Left colon (tissue), 2 donors: Measurements from ENCODE around the gene AGAP2. TPM values are rescaled to one million over a fixed set of nuclear protein-coding genes. Genes with fewer than 3 reads are reported as not detected.
"Not testable (repeated sequence)": the region's sequence is repeated elsewhere in the genome, so short reads cannot be mapped to it uniquely, and the experiment has no call there.

Experiments
- ATAC-seq: fragments of 200-7000 bp; cut with Tn5 transposase; one replicate; pipeline ENCODE4 v1.9.1; 2020; ENCODE audit warnings: mild to moderate bottlenecking, moderate library complexity
- DNase-seq, 2 donors: peaks; one replicate each; pipeline ENCODE4 v3.0.0-alpha.2; 2020
- intact Hi-C, 2 donors: fragments of 100-400 bp; cut with DNase I in 1 of 2; cut with micrococcal nuclease in 1 of 2; formaldehyde crosslinking; loops; one replicate each; pipeline versions ENCODE4 v1.11.2 to v1.14.0; 2022; cut with DNase I, micrococcal nuclease
- microRNA-seq, 2 donors: library from miRNA; unstranded; fragments of <30 nt; microRNA quantifications; one replicate each; pipeline versions ENCODE4 v1.1.0 to v1.2.0, GENCODE V29; 2020
- total RNA-seq, 2 donors: library from RNA; stranded (reverse); fragmentation: NEBNext Ultra II Directional; extraction: Animal tissue kit (Norgen Biotek cat#: 25700); gene quantifications; one replicate each; pipeline ENCODE4 v1.2.1, GENCODE V29; 2021
- donor health status: DM: no; HTN: no; CAD: no.
- donor health status: DM: yes; HTN: yes; CAD: no.

AGAP2 gene
- total RNA-seq, 2 donors from 2014 or later: 0.92 to 1.5 TPM

- intact Hi-C loops: loop anchor here in 1 of 2 donors (10.0 kb wide), 1 partner anchor 53 kb away; the partner anchor contains the start of gene B4GALNT1
- ATAC-seq (no peak), DNase-seq (no peak)
These were observed 50.7 kb downstream of the AGAP2 start for GRCh38 chr12:57687862-57688261.

- intact Hi-C loops: loop anchor here in 1 of 2 donors (10.0 kb wide), 1 partner anchor 45 kb away; the partner anchor contains the start of gene B4GALNT1
- DNase-seq (no peak), ATAC-seq (no peak)
These were observed 58.8 kb downstream of the AGAP2 start for GRCh38 chr12:57679697-57680096.

GRCh38 chr12:57677947-57678346, 60.6 kb downstream of the AGAP2 start:
- ATAC-seq, intact Hi-C loops, DNase-seq: not testable (repeated sequence)

GRCh38 chr12:57674691-57675090, 63.9 kb downstream of the AGAP2 start:
- intact Hi-C loops: no loop called here
- ATAC-seq (no peak), DNase-seq (no peak)

Small RNAs within 50 kb of the gene (microRNA-seq; reads per million reads assigned to microRNA genes)
- gene MIR6759: 0 reads per million in 2 donors

Other genes with a start within 250 kb of the AGAP2 start
- gene DDIT3, start 218.2 kb downstream of the AGAP2 start, total RNA-seq: 10 to 100 TPM; 19.8 to 20.5 TPM
- gene MBD6, start 215.9 kb downstream of the AGAP2 start, total RNA-seq: 100 to 1,000 TPM; 104 to 116 TPM
- gene DCTN2, start 191.6 kb downstream of the AGAP2 start, total RNA-seq: 100 to 1,000 TPM; 139 to 151 TPM
- gene KIF5A, start 188.7 kb downstream of the AGAP2 start, total RNA-seq: 1 to 10 TPM in 1 of 2 donors, under 1 TPM in 1; 0.85 to 1.3 TPM
- gene PIP4K2C, start 147.6 kb downstream of the AGAP2 start, total RNA-seq: 10 to 100 TPM; 63.5 to 67.9 TPM
- gene DTX3, start 133.9 kb downstream of the AGAP2 start, total RNA-seq: 10 to 100 TPM in 1 of 2 donors, 1 to 10 TPM in 1; 3.7 to 10.2 TPM
- gene ARHGEF25, start 127.3 kb downstream of the AGAP2 start, total RNA-seq: 10 to 100 TPM in 1 of 2 donors, 1 to 10 TPM in 1; 3.1 to 14.9 TPM
- under 1 TPM; 0.34 to 0.98 TPM for gene B4GALNT1, start 105.5 kb downstream of the AGAP2 start, total RNA-seq
- 100 to 1,000 TPM; 310 to 322 TPM for gene OS9, start 44.6 kb downstream of the AGAP2 start, total RNA-seq
- 10 to 100 TPM; 28.9 to 40.6 TPM for gene TSPAN31, start 6.3 kb upstream of the AGAP2 start, total RNA-seq
- gene CDK4, start 13.6 kb upstream of the AGAP2 start, total RNA-seq: 10 to 100 TPM; 38.4 to 46.0 TPM
- gene MARCHF9, start 16.4 kb upstream of the AGAP2 start, total RNA-seq: 10 to 100 TPM; 12.2 to 13.1 TPM
- gene CYP27B1, start 28.3 kb upstream of the AGAP2 start, total RNA-seq: 1 to 10 TPM in 1 of 2 donors, under 1 TPM in 1; 0.87 to 1.7 TPM
- 10 to 100 TPM in 1 of 2 donors, 1 to 10 TPM in 1; 9.3 to 11.6 TPM for gene METTL1, start 33.4 kb upstream of the AGAP2 start, total RNA-seq
- gene EEF1AKMT3, start 33.9 kb upstream of the AGAP2 start, total RNA-seq: 1 to 10 TPM; 4.8 to 6.8 TPM
- gene TSFM, start 44.0 kb upstream of the AGAP2 start, total RNA-seq: 10 to 100 TPM; 25.3 to 31.8 TPM
- 1 to 10 TPM; 7.5 to 7.7 TPM for gene AVIL, start 80.0 kb upstream of the AGAP2 start, total RNA-seq
- gene CTDSP2, start 108.0 kb upstream of the AGAP2 start, total RNA-seq: 100 to 1,000 TPM; 152 to 254 TPM
- gene ATP23, start 202.8 kb upstream of the AGAP2 start, total RNA-seq: 10 to 100 TPM; 13.9 to 16.1 TPM